ENCODE measurements around the gene CXorf58.

Gene CXorf58

GRCh38 chrX:23887918-23888317 lies 19.9 kb upstream of the CXorf58 start:
- ATAC-seq: no peak
- TF ChIP-seq CREB5 (CRISPR knock-in tag; IDR thresholded peaks at IDR 0.05; ENCODE audit: low read depth) (no peak), SNAI2 (CRISPR knock-in tag; IDR thresholded peaks at IDR 0.05) (no peak), TSHZ2 (CRISPR knock-in tag; IDR thresholded peaks at IDR 0.05) (no peak), ARNTL (CRISPR knock-in tag; IDR thresholded peaks at IDR 0.05; ENCODE audit: borderline replicate concordance, low read depth) (no peak), ZFP30 (CRISPR knock-in tag; IDR thresholded peaks at IDR 0.05) (no peak), TOX (CRISPR knock-in tag; IDR thresholded peaks at IDR 0.05; ENCODE audit: borderline replicate concordance) (no peak), BACH2 (CRISPR knock-in tag; IDR thresholded peaks at IDR 0.05; ENCODE audit: borderline replicate concordance) (no peak), ZNF8 (CRISPR knock-in tag; IDR thresholded peaks at IDR 0.05) (no peak), ZNF565 (CRISPR knock-in tag; conservative IDR thresholded peaks at IDR 0.05; ENCODE audit: low read depth) (no peak), TCF4 (CRISPR knock-in tag; IDR thresholded peaks at IDR 0.05; ENCODE audit: borderline replicate concordance) (no peak), ZC3H10 (CRISPR knock-in tag; IDR thresholded peaks at IDR 0.05) (no peak), CSRNP3 (CRISPR knock-in tag; IDR thresholded peaks at IDR 0.05) (no peak), POU6F1 (CRISPR knock-in tag; IDR thresholded peaks at IDR 0.05; ENCODE audit: borderline replicate concordance, low read depth) (no peak), CSDC2 (CRISPR knock-in tag; IDR thresholded peaks at IDR 0.05) (no peak), ESRRG (CRISPR knock-in tag; IDR thresholded peaks at IDR 0.05) (no peak), ZFP3 (CRISPR knock-in tag; IDR thresholded peaks at IDR 0.05) (no peak), PPARA (CRISPR knock-in tag; IDR thresholded peaks at IDR 0.05; ENCODE audit: borderline replicate concordance) (no peak), ISL1 (CRISPR knock-in tag; IDR thresholded peaks at IDR 0.05) (no peak), OSR1 (CRISPR knock-in tag; IDR thresholded peaks at IDR 0.05) (no peak)

GRCh38 chrX:23888887-23889501 lies 18.8 kb upstream of the CXorf58 start:
- ATAC-seq: peak; percentile 31; the same call in 2 of the 3 replicates
- TF ChIP-seq GLIS3 (CRISPR knock-in tag; IDR thresholded peaks at IDR 0.05) (no peak), POU6F1 (CRISPR knock-in tag; IDR thresholded peaks at IDR 0.05; ENCODE audit: borderline replicate concordance, low read depth) (no peak), TCF4 (CRISPR knock-in tag; IDR thresholded peaks at IDR 0.05; ENCODE audit: borderline replicate concordance) (no peak), CSRNP3 (CRISPR knock-in tag; IDR thresholded peaks at IDR 0.05) (no peak), ZC3H10 (CRISPR knock-in tag; IDR thresholded peaks at IDR 0.05) (no peak), PPARA (CRISPR knock-in tag; IDR thresholded peaks at IDR 0.05; ENCODE audit: borderline replicate concordance) (no peak), ZNF8 (CRISPR knock-in tag; IDR thresholded peaks at IDR 0.05) (no peak), CSDC2 (CRISPR knock-in tag; IDR thresholded peaks at IDR 0.05) (no peak)
